ENCODE data around the gene BPTF. TPM values are rescaled to one million over a fixed set of nuclear protein-coding genes. Genes with fewer than 3 reads are reported as not detected.

Gene BPTF
- total and polyA plus RNA-seq, 2 of the 8 experiments (the other 6 are each of a cell fraction or from before 2014, with no cell fraction given), result 107 to 228 TPM

GRCh38 chr17:68019675-68020408 is 194.5 kb downstream of the BPTF start (continued):
- TF ChIP-seq ZNF274 (IDR thresholded peaks at IDR 0.05; ENCODE audit: borderline replicate concordance, extremely low read depth, low read length) (no peak), YY1 (IDR thresholded peaks at IDR 0.05; ENCODE audit: low read depth, low read length) (peak; percentile 35; the same call in 1 of the 2 replicates), GTF2F1 (IDR thresholded peaks at IDR 0.05; ENCODE audit: borderline replicate concordance, low read depth, low read length) (no peak), CTBP2 (IDR thresholded peaks at IDR 0.05; ENCODE audit: borderline replicate concordance, insufficient read depth, insufficient read length, low read length) (no peak), TAF1 (IDR thresholded peaks at IDR 0.05; ENCODE audit: low read depth, low read length) (no peak; the same call in 1 of the 2 replicates), CEBPB (IDR thresholded peaks at IDR 0.05; ENCODE audit: low read depth, low read length) (peak; percentile 64), SP1 (IDR thresholded peaks at IDR 0.05; ENCODE audit: low read depth, low read length) (no peak), CHD2 (IDR thresholded peaks at IDR 0.05; ENCODE audit: low read length) (peak; percentile 86), ASH2L (IDR thresholded peaks at IDR 0.05; ENCODE audit: low read length) (peak; percentile 93), KDM4A (IDR thresholded peaks at IDR 0.05; ENCODE audit: low read depth, low read length, severe bottlenecking) (peak; percentile 62), NRF1 (IDR thresholded peaks at IDR 0.05; ENCODE audit: low read depth, low read length) (peak; percentile 65), CHD1 (IDR thresholded peaks at IDR 0.05; ENCODE audit: low read depth, low read length) (no peak), BRCA1 (IDR thresholded peaks at IDR 0.05; ENCODE audit: low read depth, low read length) (peak; percentile 50; the same call in 1 of the 2 replicates), RFX5 (IDR thresholded peaks at IDR 0.05; ENCODE audit: borderline replicate concordance, low read depth, low read length) (no peak), BCL11A (IDR thresholded peaks at IDR 0.05; ENCODE audit: low read depth in 2 of 2, low read length in 2 of 2) (no peak)
